ENCODE measurements around the gene ABTB1. TPM values are rescaled to one million over a fixed set of nuclear protein-coding genes. Genes with fewer than 3 reads are reported as not detected.

ABTB1 gene
- total RNA-seq, 3 donors from 2014 or later, result 19.9 to 48.7 (median 33.7) TPM

DNA sequence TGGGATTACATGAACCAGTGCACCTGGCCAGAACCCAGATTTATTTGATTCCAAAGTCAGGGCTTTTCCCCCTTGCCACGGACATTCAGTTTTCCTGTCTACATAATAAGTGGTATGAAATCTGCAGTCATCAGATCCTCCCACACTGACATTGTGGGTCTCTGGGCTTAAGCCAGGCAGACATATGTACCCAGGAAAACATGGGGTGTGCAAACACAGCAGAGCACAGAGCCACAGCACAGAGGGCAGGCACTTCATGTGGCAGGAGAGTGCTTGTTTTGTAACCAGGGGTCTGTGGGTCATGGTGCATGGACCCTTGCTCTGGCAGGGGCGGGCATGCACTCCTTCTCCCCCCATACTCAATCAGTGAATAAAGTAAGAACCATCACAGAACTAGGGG, 6.1 kb upstream of the ABTB1 start:
- H3K4me1 ChIP-seq (ENCODE audit: low read depth), result no peaks in the 10 kb centered on the region
- TF ChIP-seq CTCF (IDR thresholded peaks at IDR 0.05), result no peak
- intact Hi-C loops (cut with DNase I, micrococcal nuclease), result no loop called here
- no peaks in the 10 kb centered on the region for H3K36me3 ChIP-seq (ENCODE audit: low read depth)
- DNase-seq (no peak), ATAC-seq (no peak)
- H3K9me3 ChIP-seq, result no peaks in the 10 kb centered on the region
- no peak overlapping the region for H3K4me3 ChIP-seq

GRCh38 chr3:127667119-127667681, 5.6 kb upstream of the ABTB1 start:
- ATAC-seq (no peak), DNase-seq (no peak)
- intact Hi-C loops (cut with DNase I, micrococcal nuclease), result no loop called here
- H3K36me3 ChIP-seq (ENCODE audit: low read depth), result no peaks in the 10 kb centered on the region
- no peaks in the 10 kb centered on the region for H3K9me3 ChIP-seq
- H3K4me1 ChIP-seq (ENCODE audit: low read depth), result no peaks in the 10 kb centered on the region
- no peak overlapping the region for H3K4me3 ChIP-seq
- TF ChIP-seq CTCF (IDR thresholded peaks at IDR 0.05), result no peak

DNA sequence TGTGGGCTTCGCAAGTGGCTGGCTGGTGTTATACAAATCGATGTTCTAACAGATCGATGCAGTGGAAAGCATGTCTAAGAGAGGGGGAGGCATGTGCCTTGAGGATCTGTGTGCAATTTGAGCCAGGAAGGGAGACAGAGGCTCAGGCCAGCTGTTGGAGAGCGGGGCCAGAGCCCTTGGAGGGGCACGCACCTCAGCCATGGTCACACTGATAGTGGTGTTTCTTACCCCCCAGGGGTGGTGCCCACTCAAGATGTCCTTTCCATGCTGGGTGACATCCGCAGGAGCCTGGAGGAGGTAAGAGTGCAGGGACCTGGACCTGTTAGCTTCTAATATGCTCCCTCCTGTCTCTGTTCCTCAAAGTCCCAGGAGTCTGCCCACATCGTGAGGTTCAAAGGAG, 3.8 kb upstream of the ABTB1 start:
- no peak for TF ChIP-seq CTCF (IDR thresholded peaks at IDR 0.05)
- DNase-seq, result peak in 1 of 3 donors; percentile 11

GRCh38 chr3:127669541-127670228, 3.1 kb upstream of the ABTB1 start:
- ATAC-seq (no peak), DNase-seq (peak in 1 of 3 donors; percentile 14)
- Histone ChIP-seq H3K36me3 (ENCODE audit: low read depth) (no peaks in the 10 kb centered on the region), H3K9me3 (no peaks in the 10 kb centered on the region), H3K4me3 (no peak overlapping the region), H3K4me1 (ENCODE audit: low read depth) (peaks cover under 1% of the 10 kb centered on the region)
- intact Hi-C loops (cut with DNase I, micrococcal nuclease), result no loop called here
- TF ChIP-seq CTCF (IDR thresholded peaks at IDR 0.05), result no peak

More for the DNA sequence above, 3.8 kb upstream of the ABTB1 start:
- intact Hi-C loops (cut with DNase I, micrococcal nuclease), result no loop called here
- Histone ChIP-seq H3K9me3 (no peaks in the 10 kb centered on the region), H3K36me3 (ENCODE audit: low read depth) (no peaks in the 10 kb centered on the region), H3K4me3 (no peak overlapping the region), H3K4me1 (ENCODE audit: low read depth) (no peaks in the 10 kb centered on the region)
- no peak for ATAC-seq

- intact Hi-C loops (cut with DNase I, micrococcal nuclease), result no loop called here
- Histone ChIP-seq H3K4me1 (ENCODE audit: low read depth) (peaks cover 2% of the 10 kb centered on the region), H3K9me3 (no peaks in the 10 kb centered on the region), H3K4me3 (no peak overlapping the region), H3K36me3 (ENCODE audit: low read depth) (no peaks in the 10 kb centered on the region)
- no peak for TF ChIP-seq CTCF (IDR thresholded peaks at IDR 0.05)
- no peak for ATAC-seq
- no peak for DNase-seq
Measured at GRCh38 chr3:127670229-127670559, 2.6 kb upstream of the ABTB1 start.
